GM19397 (cell line): ENCODE data around the gene POLR1A.

Experiments
- ATAC-seq: cut with Tn5 transposase; IDR thresholded peaks from one replicate; pipeline ENCODE4 v1.9.1; 2021; ENCODE audit warnings: mild to moderate bottlenecking, moderate library complexity; ENCODE audit not compliant: unreplicated experiment

Gene POLR1A

GRCh38 chr2:86065512-86065911 is 40.2 kb downstream of the POLR1A start:
- ATAC-seq: no peak

- ATAC-seq: no peak
Observed at GRCh38 chr2:86064006-86064405, 41.7 kb downstream of the POLR1A start.

GRCh38 chr2:86062043-86062442 is 43.6 kb downstream of the POLR1A start:
- no peak for ATAC-seq

GRCh38 chr2:86056590-86057331 is 48.9 kb downstream of the POLR1A start:
- ATAC-seq: no peak

GRCh38 chr2:86055314-86055713 is 50.4 kb downstream of the POLR1A start:
- ATAC-seq: no peak

GRCh38 chr2:86054535-86055082 is 51.1 kb downstream of the POLR1A start:
- no peak for ATAC-seq

GRCh38 chr2:86053166-86053565 is 52.5 kb downstream of the POLR1A start:
- no peak for ATAC-seq

GRCh38 chr2:86052676-86053075 is 53.0 kb downstream of the POLR1A start:
- ATAC-seq: no peak

- ATAC-seq: no peak
Observed at GRCh38 chr2:86052265-86052664, 53.4 kb downstream of the POLR1A start.

GRCh38 chr2:86050301-86050700 is 55.4 kb downstream of the POLR1A start:
- no peak for ATAC-seq

- no peak for ATAC-seq
Observed at GRCh38 chr2:86049529-86049928, 56.2 kb downstream of the POLR1A start.

GRCh38 chr2:86048888-86049287 is 56.8 kb downstream of the POLR1A start:
- no peak for ATAC-seq

GRCh38 chr2:86048383-86048701 is 57.3 kb downstream of the POLR1A start:
- ATAC-seq: no peak

- ATAC-seq: no peak
Observed at GRCh38 chr2:86047575-86048382, 57.9 kb downstream of the POLR1A start.

- ATAC-seq: no peak
Observed at GRCh38 chr2:86045541-86045940, 60.1 kb downstream of the POLR1A start.

- no peak for ATAC-seq
Observed at GRCh38 chr2:86044614-86045013, 61.1 kb downstream of the POLR1A start.

GRCh38 chr2:86044045-86044444 is 61.6 kb downstream of the POLR1A start:
- no peak for ATAC-seq

- no peak for ATAC-seq
Observed at GRCh38 chr2:86042256-86043168, 63.2 kb downstream of the POLR1A start.

GRCh38 chr2:86039963-86040655 is 65.6 kb downstream of the POLR1A start:
- no peak for ATAC-seq

- ATAC-seq: no peak
Observed at GRCh38 chr2:86039178-86039962, 66.3 kb downstream of the POLR1A start.
